Right lung (tissue), 10 donors: ENCODE measurements around the gene GJC3. TPM values are rescaled to one million over a fixed set of nuclear protein-coding genes. Genes with fewer than 3 reads are reported as not detected.
A peak's percentile ranks its signal among the peaks of the same experiment; 100 is the strongest.
"Not testable (repeated sequence)": the region's sequence is repeated elsewhere in the genome, so short reads cannot be mapped to it uniquely, and the experiment has no call there.

Experiments used
- DNase-seq, 2 donors: peaks; one replicate each; pipeline ENCODE4 v3.0.0-alpha.2; 2013
- long read RNA-seq, 8 donors: transcript quantifications; one replicate each; lab custom pipeline, GENCODE V29; 2026
- polyA plus RNA-seq, 5 donors: library from polyadenylated mRNA; unstranded; fragments of 120-200 nt; gene quantifications; one replicate each; pipeline versions ENCODE4 v1.2.1 to v1.2.3, GENCODE V29; 2013; ENCODE audit warnings: inconsistent platforms in 1 of 5, low replicate concordance in 1 of 5; ENCODE audit not compliant: insufficient read length in 5 of 5, insufficient read depth in 1 of 5

GJC3 gene, protein sequence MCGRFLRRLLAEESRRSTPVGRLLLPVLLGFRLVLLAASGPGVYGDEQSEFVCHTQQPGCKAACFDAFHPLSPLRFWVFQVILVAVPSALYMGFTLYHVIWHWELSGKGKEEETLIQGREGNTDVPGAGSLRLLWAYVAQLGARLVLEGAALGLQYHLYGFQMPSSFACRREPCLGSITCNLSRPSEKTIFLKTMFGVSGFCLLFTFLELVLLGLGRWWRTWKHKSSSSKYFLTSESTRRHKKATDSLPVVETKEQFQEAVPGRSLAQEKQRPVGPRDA
- polyA plus RNA-seq = 1 to 10 TPM in 3 of 5 donors, under 1 TPM in 2; 0.93 to 1.5 (median 1.0) TPM
- long read RNA-seq, donor 1 = 0 reads
- long read RNA-seq, donor 2 = 0 reads
- long read RNA-seq, donor 3 = 0 reads
- long read RNA-seq, donor 4 = 0 reads
- long read RNA-seq, donor 5 = 0 reads
- long read RNA-seq, donor 6 = 0 reads
- long read RNA-seq, donor 7, partial matches to known transcripts = 0 of 1 reads
- long read RNA-seq, donor 7, other reads (novel, unspliced or antisense) = 0 of 1 reads
- long read RNA-seq, donor 8 = 0 reads

DNA sequence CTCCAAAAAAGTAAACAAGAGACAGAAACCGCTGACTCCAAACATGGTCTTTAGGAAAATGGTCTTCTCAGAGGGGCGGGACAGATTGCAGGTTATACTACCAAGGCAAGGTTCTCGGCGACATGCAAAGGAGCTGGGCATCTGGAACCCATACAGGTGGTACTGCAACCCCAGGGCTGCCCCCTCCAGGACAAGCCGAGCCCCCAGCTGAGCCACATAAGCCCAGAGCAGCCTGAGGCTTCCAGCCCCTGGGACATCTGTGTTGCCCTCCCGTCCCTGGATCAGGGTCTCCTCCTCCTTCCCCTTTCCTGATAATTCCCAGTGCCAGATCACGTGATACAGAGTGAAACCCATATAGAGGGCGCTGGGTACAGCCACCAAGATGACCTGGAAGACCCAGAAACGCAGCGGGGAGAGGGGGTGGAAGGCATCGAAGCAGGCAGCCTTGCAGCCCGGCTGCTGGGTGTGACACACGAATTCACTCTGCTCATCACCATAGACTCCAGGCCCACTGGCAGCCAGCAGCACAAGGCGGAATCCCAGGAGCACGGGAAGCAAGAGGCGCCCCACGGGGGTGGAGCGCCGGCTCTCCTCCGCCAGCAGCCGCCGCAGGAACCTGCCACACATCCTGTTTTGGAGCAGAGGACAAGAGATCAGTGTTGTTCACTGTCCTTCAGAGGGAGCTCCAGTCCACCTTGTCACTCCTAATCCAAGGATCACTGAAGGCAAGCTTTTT lies at the start of gene GJC3:
Gene GJC3 (minus strand): TSS at position 627 of the 736 bp plus-strand sequence. CDS start 0 bp downstream, at position 627.
- DNase-seq = peak in 1 of 2 donors; percentile 36

DNA sequence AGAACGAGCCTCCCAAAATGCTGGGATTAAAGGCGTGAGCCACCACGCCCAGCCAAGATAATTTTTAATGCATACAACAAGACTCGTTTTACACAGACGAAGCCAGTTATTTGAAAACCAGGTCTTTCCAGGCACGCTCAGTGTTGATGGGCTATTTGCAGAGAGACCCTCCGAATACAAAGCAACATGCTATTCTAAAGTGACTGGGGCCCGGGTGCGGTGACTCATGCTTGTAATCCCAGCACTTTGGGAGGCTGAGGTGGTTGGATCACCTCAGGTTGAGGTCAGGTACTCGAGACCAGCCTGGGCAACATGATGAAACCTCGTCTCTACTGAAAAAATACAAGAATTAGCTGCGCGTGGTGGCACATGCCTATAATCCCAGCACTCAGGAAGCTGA lies 47.2 kb upstream of the GJC3 start:
- no peak for DNase-seq

DNA sequence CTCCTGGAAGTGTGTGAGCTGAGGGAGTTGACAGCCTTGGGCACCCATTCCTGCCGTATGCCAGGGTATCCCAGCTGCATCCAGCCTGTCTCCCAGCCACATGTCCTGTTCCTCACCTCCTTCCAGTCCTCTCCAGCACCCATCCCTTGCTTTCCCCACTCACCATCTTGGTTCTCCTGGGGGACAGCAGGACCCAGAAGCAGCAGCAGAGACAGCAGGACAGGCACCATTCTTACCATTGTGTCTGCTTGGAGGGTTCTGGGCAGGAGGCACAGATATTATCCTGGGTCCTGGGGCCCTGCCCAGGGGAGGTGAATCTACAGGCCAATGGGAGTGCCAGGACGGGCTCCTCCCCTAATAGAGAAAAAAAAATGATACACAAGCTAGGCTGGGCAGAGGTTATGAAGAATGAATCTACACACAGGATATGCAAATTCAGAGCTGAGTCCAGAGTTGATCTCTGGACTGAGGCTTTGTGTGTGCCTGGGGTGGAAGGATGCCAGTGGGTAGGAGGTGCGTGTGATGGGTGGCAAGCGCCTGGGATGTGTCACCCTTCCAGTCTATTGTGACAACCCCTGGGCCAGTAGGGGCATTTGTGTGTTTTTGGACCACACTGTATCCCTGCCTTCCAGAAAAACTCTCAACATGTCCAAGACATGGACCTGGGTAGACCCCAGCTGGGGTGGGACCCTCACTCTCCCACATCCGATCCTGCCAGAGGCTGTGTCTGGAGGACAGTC lies 46.5 kb upstream of the GJC3 start, which contains the start of gene AZGP1:
Gene AZGP1 (minus strand): TSS at position 250 of the 740 bp plus-strand sequence. CDS start 11 bp downstream, at position 239.
- DNase-seq = no peak

DNA sequence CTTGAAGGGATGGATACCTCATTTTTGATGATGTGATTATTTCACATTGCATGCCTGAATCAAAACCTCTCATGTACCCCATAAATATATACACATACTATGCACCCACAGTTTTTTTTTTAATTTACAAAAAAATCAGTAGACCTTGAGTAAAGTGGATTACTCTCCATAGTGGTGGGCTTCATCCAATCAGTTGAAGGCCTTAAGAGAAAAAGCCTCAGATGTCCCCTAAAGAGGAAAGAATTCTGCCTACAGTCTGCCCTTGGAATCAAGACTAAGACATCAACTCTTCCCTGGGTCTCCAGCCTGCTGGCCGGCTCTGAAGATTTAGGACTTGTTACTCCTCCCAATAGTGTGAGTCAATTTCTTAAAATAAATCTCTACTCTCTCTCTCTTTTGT lies 45.3 kb upstream of the GJC3 start:
- DNase-seq = no peak

DNA sequence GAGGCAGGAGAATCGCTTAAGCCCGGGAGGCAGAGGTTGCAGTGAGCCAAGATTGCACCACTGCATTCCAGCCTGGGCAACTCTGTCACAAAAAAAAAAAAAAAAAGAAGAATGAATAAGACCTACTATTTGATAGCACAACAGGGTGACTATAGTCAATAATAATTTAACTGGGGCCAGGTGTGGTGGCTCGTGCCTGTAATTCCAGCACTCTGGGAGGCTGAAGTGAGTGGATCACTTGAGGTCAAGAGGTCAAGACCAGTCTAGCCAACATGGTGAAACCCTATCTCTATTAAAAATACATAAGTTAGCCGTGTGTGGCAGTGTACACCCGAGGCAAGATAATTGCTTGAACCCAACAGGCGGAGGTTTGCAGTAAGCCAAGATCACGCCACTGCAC lies 44.4 kb upstream of the GJC3 start:
- DNase-seq = not testable (repeated sequence)

DNA sequence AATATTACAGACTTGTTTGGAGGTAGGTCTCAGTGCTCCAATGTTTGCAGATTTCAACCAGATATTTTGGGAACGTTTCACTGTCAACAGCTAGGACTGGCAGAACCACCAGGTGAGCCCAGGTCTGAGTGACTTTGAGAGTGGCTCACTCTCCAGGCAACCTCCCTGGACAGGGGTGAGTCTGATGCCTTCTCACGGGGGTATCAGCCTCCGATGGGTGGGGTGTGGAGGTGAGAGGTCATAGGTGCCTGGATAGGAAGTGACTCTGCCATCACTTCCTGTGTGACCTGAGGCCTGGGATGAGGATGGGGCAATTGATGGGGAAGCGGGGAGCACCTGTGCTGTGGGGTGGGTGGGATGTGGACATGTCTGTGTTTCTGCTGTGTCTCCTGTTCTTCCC lies 41.8 kb upstream of the GJC3 start:
- no peak for DNase-seq

DNA sequence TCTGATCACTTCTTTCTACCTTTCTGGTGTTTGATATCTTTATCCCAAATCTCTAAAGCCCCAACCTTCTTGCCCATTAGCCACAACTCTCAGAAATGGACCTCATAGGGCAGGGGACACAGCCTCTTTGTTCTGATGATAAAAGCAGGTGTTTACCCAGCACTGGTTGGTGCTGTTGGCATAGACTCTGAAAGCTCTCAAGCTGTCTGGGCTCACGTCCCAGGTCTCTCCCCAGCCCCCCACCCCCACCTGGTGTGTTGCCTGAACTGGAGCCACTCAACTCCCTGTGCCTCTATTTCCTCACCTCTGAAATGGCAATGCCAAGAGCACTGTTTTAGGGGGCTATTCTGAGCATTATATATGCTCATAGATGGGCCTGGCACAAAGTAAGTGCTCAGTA lies 40.4 kb upstream of the GJC3 start:
- not testable (repeated sequence) for DNase-seq

DNA sequence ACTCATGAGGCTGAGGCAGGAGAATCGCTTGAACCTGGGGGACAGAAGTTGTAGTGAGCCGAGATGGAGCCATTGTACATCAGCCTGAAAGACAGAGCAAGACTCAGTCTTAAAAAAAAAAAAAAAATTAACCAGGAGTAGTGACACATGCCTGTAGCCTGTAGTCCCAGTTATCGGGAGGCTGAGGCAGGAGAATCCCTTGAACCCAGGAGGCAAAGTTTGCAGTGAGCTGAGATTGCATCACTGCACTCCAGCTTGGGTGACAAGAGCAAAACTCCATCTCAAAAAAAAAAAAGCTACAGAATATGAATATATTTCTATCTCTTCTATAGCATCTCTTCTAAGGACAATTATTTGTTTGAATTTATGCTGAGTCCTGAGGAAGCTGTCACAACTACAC lies 39.9 kb upstream of the GJC3 start:
- DNase-seq = no peak

DNA sequence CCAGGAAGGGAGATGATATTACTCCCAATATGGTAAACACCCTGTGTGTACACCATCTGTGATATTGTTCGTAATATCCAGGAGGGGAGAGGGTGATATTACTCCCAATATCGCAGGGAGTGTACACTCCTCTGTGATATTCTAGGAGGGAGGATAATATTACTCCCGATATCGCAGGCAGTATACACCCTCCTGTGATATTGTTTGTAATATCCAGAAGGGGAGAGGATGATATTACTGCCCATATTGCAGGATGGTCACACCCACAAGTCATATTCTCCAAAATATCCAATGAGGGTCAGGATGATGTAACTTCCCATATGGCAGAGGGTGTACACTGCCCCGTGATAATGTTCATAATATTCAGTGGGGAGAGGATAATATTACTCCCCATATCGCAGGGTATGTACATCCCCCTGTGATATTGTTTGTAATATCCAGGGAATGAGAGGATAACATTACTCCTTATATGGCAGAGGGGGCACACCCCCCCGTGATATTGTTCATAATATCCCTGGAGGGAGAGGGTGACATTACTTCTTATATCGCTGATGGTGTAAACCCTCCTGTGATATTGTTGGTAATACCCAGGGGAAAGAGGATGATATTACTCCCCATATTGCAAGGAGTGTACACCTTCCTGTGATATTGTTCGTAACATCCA lies 29.3 kb upstream of the GJC3 start:
- no peak for DNase-seq

DNA sequence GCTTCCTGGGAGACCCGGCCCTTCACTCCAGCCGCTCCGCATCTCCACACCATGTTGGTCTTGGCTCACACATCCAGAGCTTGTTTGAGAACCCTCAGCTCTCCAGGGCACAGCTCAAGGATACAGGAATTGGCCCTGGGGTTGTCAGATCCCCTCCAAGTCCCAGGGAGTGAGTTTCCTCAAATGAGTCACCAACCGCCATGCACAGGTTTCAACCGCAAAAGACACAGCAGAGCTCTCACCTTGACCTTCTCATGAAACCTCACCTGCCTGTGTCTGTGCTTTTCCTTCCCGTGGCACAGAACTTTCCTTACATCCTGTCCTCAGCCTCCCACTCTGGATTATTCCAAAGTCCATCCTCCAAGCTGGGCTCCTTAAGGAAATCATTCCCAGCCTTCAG lies 25.8 kb upstream of the GJC3 start:
- no peak for DNase-seq

DNA sequence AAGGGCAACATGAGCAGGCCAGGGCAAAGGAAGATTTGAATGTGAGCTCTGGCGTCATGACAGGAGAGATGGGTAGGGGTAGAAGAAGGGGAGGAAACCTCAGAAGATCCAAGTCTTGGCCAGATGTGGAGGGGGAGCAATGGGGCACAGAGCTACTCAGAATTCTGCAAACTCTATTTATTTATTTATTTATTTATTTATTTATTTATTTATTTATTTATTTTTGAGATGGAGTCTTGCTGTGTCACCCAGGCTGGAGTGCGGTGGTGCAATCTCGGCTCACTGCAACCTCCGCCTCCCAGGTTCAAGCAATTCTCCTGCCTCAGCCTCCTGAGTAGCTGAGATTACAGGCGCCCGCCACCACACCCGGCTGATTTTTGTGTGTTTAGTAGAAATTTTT lies 25.2 kb upstream of the GJC3 start:
- not testable (repeated sequence) for DNase-seq

DNA sequence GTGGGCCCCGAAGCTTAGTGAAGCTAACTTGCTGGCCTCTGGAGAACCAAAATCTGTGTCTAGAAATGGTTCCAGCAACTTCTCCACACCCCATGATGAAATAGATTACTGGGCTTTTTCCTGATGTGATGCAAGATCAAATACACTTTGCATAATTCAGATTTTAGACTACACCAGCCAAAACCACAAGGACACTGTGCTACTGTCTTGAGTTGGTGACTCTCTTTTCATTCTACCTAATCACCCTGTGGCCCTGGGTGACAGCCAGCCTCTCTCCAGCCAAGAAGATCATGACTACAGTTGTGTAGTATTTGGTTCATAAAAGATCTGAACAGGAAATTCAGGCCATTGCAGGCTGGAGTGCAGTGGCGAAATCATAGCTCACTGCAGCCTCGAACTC lies 24.2 kb upstream of the GJC3 start:
- no peak for DNase-seq

DNA sequence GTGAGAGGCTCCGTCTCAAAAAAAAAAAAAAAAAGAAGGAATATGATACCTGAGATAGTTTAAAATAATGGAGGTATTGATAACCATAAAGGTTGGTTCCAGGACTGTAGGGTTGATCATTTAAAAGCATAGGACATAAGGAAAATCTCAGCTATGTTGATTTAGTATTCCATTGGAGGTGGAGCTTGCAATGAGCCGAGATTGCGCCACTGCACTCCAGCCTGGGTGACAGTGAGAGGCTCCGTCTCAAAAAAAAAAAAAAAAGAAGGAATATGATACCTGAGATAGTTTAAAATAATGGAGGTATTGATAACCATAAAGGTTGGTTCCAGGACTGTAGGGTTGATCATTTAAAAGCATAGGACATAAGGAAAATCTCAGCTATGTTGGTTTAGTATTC lies 23.2 kb upstream of the GJC3 start:
- DNase-seq = not testable (repeated sequence)

DNA sequence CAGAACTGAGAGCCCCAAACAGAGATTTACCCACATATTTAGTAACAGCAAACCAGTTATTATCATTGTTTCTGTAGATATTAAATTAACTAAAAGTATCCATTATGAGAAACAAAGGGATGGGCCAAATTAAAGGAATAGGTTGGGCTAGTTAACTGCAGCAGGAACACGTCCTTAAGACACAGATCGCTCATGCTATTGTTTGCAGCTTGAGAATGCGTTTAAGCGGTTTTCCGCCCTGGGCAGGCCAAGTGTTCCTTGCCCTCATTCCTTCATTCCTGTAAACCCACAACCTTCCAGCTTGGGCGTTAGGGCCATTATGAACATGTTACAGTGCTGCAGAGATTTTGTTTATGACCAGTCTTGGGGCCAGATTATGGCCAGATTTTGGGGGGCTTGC lies 21.4 kb upstream of the GJC3 start:
- DNase-seq = not testable (repeated sequence)

DNA sequence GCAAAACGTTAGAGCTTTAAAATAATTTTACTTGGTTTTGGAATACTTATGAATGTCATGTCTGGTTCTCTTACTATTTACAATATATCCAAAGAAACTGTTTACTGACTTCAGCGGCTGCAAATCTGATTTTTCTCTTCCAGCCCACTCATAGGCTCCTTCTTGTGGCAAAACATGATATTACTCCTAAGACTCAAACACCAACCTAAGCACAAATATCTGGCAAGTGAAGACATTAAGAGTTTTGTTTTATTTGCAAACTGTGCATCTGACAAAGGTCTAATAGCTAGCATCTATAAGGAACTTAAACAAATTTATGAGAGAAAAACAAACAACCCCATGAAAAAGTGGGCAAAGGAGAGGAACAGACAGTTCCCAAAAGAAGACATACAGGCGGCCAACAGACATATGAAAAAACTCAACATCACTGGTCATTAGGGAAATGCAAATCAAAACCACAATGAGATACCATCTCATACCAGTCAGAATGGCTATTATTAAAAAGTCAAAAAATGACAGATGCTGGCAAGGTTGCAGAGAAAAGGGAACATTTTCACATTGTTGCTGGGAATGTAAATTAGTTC lies 20.3 kb upstream of the GJC3 start:
- DNase-seq = no peak

DNA sequence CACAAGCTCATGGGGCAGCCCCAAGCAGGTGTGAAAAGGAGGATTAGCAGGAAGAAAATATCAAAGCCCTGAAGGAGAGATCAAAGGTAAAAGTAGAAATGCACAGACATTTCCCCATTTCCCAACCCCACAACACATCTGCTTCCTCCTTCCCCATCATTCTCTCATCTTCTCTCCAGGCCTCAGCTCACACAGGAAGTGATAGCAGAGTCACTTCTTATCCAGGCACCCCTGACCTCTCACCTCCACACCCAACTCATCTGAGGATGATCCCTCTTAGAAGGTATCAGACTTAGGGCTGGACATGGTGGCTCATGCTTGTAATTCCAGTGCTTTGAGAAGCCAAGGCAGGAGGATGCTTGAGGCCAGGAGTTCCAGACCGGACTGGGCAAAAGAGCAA lies 18.2 kb upstream of the GJC3 start:
- no peak for DNase-seq

DNA sequence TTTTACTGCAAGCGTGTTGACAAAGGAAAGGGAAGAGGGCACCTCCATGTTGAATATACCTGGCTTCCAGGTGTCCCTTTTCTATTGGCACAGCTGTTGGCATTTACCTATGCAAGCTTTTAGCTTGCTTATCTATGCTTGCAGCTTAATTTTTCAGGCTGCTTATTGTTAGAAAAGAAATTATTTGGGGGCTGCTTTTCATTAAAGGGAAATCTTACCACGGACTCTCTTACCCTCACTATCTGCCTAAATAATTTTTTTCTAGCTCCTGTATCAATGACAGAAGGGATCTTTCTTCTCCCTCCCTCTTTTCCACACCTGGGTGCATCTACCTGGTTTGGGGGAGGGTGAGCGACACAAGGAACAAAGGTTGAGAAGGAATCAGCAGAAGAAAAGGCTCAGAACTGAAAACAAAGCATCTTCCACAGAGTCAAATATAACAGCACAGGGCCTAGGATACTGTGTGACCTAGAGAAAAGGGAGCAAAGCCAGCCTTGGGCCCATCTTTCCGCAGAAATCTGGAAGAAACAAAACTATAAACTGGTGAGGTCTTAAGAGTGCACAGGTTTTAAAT lies 15.2 kb upstream of the GJC3 start:
- no peak for DNase-seq

DNA sequence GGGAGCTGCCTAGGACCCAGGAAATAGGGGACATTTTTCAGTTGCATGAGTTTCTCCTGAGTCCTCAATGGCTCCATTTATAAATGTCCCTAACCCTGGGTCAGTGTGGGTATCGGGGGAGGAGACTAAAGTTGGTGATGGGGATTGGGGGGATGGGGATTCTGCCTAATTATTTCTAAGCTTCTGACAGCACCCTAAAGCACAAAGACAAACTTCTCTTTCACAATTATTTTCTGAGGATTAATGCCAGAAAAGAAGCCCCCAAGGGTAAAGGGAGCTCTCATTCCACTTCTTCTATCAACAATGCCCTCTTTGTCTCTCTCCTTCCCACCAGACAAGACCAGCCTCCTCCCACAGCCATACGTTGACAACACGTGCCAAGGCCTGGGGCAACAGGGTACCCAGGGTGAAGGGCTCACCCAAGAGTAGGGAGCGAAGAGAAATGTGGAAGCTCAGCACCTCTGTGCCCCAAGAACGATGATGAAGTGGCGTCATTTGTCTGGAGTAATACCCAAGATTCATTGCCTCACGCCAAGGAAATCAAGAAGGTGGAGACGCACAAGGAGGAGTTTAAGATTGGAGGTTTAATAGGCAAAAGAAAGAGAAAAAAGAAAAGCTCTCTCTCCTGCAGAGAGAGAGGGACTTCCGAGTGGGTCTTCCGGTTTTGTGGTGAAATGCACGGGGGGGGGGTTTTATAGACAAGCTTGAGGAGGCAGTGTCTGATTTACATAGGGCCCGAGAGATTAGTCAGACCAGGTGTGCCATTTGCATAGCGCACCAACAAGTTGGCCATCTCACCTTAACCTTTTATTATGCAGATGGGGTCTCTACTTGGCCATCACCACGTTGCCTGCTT lies 14.4 kb upstream of the GJC3 start:
- DNase-seq = no peak

DNA sequence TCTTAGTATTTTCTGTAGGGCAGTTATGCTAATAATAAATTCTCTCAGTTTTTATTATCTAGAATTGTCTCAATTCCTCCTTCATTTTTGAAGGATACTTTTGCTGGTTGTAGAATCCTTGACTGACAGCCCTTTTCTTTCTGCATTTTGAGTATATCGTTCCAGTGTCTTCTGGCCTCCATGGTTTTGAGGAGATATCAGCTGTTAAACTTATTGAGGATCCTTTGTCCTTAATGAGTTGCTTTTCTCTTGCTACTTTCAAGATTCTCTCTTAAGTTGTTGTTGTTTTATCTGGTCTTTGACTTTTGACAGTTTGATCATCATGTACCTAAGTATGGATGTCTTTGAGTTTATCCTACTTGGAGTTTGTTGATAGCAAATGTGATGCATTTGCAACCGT lies 8.9 kb upstream of the GJC3 start:
- DNase-seq = no peak

DNA sequence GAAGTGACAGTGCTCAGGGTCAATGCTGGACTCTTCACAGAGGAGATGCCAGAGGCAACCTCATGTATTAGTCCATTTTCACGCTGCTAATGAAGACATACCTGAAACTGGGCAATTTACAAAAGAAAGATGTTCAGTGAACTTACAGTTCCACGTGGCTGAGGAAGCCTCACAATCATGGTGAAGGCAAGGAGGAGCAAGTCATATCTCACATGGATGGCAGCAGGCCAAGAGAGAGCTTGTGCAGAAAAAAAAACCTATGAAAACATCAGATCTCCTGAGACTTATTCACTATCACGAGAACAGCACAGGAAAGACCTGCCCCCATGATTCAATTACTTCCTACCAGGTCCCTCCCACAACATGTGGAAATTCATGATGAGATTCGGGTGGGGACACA lies 5.6 kb upstream of the GJC3 start:
- DNase-seq = not testable (repeated sequence)
